Brain pericyte (primary cell): Measurements from ENCODE around the gene AMACR.

Experiments
- DNase-seq: peaks from one replicate; pipeline ENCODE4 v3.0.0-alpha.2; 2012; ENCODE audit warnings: low read depth, low spot score

The AMACR gene

DNA sequence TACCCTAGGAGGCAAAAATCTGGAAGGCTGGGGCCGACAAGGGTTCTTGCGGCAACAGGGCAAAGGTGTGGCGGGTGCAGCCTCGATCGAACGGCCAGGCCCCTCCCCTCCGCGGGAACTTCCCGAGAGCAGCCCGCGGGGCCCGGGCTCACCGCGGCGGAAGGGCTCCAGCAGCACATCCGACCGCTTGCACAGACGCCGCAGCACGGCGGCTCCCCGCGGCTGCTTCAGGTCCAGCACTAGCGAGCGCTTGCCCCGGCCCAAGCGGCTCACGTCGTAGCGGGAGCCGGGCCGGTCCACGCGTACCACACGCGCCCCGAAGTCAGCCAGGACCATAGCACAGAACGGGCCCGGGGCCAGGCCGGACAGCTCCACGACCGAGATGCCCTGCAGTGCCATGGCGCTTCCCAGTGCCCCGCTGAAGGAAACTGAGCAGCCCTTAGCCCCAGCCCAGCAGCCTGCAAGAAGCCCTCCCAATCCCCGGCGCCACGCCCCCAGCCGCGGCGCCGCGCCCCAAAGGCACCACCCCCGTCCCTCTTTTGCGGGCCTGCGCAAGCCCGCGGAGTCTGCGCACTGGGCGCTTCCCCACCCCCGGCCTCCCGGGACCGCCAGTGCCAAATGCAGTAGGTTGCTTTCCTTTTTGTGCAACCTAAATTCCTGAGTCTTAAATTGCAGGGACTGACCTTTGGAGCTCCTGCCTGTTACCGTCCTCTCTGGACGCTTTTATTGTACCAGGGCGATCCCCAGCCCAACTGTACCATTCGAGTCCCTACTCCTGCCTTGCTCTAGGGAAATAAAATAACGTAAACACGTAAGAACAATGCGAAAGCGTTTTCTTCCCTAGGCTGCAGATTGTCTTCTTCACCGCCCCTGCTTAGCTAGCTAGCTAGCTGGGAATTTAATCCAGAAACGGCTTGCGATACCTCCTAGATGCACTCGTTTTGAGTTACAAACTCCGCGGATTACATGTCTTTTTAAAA is at the start of gene AMACR:
TSS of gene AMACR (minus strand) at position 430 of the 980 bp plus-strand sequence. CDS start at position 399, 31 bp downstream.
- peak; percentile 87 for DNase-seq

DNA sequence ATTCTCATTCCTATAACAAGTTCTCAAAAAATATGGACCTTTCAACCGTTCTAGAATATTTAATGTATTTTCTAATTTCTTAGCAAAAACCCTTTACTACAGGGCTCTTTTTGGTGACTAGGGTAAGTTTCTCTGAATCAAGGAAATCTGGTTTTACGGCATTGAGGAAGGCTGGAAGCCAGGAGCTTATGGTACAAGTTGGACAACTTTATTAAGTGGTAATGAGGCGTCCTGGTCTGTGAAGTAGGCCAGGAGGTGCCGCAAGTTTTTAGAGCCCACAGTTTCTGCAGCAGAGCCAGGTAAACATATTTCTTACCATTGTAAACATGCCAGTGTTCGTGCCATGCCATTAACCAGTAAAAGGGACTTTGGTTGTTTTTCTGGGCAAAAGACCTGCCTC is 49.7 kb upstream of the AMACR start:
- no peak for DNase-seq

DNA sequence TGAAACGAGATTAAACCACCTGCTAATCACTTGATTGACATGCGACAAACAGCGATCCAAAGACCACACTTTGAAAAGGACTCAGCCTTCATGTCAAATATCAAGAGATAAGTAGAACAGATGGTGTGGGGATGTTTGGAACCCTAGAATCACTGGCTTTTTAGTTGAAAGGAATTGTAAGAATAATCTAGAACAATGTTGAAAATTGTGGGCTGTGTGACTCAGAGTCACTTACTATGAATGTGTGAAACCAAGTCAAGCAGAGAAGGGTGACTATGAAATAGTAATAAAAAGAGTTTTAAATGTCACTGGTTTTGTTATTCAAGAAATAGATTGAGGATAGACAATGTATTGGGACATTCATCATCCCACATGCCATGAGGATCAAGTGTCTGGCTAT is 49.3 kb upstream of the AMACR start:
- DNase-seq = no peak

DNA sequence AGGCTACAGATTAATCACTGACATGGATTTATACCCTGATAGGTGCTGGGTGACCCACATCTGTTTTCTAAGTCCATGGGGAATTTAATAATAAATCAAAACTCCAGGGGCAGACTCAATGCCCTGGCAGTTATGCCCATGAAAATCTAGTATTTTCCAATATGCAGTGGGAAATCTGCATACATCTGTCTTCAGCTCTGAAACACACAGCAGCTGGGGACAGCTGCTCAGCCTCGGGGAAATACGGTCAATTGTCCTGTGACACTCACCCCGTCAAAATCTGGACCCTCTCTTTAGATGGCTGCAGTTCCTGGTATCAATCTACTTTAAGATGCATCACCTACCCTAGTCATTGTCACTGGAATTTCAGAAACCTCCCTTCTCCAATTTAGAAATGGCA is 47.8 kb upstream of the AMACR start:
- DNase-seq = no peak

DNA sequence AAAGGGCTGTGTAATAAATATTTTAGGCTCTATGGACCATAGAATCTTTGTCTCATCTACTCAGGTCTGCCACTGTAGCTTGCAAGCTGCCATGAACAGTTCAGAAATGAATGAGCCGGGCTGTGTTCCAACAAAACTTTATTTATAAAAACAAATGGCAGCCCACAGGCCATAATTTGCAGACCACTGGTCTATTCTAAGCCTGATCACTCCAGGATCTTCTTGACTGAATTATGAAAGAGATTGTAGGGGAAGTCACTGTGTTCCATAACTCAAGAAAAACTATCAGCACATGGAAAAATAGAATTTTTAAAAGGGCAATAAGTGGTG is 46.5 kb upstream of the AMACR start:
- no peak for DNase-seq

DNA sequence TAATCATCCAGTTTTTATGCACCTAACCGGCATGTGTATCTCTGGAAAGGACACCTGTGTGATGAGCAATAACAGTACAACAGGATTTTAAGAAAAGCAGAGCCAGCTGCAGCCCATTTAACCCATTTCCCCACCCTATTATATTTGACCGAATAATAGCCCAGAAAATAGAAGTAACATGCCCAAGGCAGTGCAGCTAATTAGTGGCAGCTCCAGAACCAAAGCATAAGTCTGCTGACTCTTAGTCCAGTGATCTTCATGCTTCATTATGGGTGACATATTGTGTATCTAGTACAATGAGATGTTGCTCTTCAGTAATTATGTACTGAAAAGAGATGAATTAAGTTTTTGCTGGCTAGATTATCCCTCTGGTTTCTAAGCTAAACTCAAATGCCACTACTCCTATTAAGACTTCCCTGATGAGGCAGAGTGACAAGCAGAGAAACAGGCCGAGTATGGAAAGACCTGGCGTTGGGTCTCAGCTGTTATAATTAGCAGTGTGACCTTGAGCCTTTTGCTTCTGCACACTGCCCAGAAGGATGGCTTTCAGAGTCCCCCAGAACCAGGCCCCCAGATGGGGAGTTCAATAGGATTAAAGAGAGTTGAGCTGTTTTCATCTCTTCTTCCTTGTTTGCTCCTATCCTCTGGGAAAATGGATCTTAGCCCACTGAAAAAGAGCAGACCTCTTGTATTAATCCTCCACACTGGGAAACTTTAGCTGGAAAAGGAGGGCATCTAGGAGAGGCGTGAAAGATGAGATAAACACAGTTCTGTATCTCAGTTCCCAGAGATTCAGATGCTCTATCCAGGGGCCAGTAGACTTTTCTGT is 45.9 kb upstream of the AMACR start:
- DNase-seq = no peak

DNA sequence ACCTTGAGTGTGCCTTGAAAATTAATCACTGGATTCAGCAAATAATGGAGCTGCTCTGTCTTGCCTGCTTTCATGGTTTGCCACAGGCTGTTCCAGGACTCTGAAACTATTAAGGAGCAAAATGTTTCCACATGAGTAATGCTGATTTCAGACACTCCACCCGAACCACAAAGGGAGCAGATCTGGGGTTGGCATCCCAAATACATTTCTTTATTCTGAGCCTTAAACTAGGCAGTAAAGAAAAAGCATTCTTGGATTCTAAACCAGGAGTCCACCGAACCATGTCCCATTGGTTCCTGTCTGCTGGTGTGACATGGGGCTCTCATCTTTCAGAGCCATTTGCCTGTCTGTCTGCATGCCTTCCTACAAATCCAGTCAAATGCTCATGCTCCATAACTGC is 45.3 kb upstream of the AMACR start:
- DNase-seq = no peak

DNA sequence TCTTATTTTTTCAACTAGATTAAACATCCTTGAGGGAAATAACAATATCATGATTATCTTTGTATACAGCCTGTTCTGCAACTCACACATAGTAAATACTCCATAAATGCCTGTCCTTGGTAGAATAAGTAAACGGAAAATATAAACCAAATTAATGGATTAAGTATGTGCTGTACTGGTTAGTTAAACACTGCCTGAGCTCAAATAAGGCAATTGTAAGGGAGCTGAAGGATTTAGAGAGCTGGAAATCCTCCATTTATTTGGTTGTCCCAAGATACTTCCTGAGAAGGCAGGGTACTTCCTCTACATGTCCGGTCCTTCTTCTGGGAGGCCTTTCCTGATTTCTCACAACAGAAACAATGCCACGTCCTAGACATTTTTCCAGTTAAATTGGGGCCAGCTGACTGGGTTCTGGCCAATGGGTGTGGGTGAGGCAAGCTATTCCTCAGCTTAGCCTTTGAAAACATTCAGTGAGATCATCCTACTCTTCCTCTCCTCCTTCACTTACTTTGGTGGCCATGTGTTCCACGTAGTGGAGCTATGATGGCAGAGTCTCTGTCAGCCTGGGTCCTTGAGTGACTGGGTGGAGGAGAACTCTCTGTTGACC is 43.6 kb upstream of the AMACR start:
- DNase-seq = no peak

DNA sequence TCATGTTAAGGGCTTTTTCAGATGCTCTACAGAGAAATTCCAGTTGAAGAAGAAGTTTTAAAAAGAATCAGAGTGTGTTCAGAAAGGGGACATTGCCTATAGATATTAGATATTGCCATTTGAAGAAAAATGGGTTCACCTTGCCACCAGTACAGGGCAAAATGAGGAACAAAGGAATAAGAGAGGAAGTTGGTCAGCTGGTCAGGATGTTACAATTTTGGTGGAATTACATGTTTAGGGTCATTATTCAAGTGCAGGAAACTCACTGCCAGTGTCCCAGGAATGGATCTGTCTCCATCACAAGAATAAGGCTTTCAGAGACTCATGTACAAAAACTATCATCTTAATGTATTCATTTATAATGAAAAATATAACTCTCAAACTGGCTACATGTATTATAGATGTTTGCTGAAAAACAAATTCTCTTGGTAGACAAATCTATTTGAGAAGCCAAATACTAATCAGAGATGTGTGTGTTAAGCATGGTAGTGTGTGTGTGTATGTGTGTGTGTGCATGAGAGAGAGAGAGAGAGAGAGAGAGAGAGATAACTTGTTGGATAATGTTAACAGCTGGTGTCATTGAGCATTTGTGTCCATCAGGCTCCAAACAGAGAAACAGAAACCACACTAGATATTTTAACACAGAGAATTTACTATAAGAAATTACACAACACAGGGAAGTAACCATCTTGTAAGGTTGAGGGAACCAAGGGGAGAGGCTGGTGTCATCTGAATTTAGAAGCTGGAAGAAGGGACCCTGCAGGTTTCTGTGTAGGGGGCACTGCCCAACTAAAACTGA is 40.1 kb upstream of the AMACR start:
- no peak for DNase-seq

DNA sequence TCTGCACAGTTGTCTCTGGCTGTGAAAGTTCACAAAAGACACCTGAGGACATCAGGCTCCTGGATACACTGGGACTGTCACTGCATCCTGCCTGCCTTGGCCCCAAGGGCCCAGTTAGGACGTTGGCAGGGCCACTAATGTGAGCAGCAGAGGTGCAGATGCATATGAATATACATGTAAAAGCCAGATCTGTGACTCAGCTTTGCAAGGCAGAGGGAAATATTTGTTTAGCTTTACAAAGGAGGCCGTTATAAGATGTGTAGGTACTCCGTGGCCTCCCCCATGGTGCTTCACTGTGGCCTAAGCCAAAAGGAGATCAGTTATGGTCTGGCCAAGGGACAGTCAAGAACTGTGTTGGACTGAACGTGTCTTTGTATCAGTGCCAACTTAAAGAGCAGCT is 39.3 kb upstream of the AMACR start:
- DNase-seq = no peak

DNA sequence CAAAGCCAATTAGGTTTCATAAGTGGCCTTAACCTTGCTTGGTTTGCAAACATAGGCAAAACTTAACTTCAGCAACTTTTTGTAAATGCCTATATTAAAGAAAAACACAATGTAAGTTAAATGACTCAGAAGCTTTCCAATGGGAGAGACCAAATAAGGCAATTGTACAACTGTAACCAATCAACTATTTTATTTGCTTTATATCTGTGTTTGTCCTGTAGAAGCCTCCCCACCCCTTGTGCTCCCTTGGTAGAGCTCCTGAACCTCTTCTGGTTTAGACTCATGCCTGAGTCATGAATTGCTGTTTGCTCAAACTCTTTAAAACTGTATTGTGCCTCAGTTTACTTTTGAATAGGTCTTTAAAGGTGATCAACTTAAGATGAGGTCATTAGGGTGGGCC is 38.1 kb upstream of the AMACR start:
- no peak for DNase-seq

DNA sequence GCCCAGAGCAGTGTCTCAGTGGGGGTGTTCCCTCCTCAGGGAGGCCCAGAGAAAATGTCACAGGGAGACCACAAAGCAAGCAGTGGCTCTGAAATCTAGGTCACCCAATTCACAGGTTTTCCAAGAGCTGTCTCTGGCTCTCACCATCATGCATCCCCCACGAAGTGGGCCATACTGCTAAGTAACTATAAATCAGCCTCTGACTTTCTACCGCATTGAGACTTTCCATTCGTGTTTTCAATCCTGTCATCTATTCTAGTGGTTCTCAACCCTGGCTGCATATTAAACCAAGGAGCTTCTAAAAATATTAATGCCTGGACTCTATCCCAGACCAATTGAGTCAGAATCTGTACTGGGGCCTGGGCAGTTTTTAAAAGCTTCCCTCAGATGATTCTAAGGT is 37.2 kb upstream of the AMACR start:
- DNase-seq = no peak

DNA sequence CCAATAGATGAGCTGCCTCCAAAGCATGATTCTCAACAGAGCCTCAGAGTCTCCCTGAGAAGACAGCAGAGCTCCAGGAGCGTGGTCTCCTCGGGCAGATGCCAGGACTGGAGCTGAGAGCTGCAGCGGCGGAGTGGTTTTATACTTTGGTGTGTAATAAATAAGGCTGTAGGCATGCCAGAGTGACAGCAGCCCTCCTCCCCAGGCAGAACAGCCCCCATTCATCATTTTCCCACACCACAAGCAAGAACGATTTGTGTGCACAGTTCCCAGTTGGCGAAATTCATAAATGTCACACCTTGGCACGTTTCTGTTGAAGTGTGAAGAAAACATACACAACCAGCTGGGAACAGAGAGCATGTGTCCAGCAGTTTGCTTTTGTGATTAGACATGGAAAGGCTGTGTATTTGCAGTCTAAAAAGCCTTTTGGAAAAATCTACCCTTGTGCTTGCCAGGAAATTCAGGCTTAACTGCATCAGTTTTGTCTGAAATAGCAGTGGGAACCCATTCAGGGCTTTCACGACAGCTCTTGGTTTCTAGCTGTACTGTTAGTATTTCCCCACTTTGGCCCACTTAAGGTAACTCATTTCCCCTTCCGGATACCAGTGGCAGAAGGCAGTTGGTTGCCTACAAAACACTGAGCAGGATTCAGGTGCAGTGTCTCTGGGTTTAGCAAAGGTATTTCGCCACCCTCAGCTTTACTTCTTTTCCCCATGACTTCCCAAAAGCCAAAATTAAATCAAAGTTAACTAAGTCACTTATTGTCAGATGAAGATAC is 35.4 kb upstream of the AMACR start, which contains the start of gene C1QTNF3:
TSS of gene C1QTNF3 (minus strand) at position 115 of the 778 bp plus-strand sequence. CDS start at position 27, 88 bp downstream.
- no peak for DNase-seq

DNA sequence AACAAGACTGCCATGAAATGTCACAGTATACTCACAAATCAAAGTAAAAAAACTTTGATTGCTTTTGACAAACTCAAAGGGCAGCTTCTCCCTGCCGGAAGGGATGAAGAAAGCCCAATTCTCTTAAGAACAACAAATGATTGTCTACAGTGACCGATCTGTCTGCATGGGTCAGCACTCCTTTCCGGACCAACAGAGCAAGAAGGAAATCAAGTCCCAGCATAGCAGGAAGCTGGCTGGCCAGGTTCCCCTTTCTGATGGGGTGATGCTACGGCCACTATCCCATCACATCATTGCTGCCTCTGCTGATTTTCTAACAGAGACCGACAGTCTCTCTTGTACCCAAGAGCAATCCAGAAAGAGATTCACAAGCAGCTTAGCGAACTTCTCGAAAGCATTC is 34.5 kb upstream of the AMACR start:
- no peak for DNase-seq

DNA sequence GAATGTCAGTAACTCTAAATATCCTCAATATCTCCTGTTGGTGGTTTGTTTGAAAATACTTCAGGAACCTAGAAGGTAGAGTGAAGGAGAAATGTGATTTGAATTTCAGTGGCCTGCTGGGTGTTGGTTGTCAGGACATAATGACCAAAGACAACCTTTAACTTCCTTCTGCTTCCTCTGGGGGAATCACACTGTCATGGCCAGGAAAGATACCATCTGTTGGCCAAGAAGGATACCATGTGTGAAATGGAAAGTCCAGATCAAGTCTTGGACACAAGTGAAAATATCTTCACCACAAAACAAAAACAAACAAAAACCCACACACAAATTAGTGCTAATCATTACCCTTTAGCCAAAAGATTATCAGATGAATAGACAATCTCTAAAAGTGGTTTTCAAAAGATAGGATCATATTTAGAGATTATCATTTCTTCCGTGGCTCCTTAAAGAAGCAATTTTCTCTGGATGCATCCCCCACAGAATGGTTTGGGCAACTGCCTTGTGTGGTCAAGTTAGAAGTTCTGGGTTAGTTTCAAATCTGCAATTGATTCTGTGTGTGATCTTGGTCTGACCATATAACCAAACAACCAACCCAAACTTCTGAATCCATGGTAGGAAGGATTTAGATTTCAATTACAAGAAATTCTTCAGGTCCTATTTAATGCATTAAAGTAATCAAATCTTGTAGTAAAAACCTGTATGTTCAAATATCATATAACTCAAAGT is 33.6 kb upstream of the AMACR start:
- DNase-seq = no peak

DNA sequence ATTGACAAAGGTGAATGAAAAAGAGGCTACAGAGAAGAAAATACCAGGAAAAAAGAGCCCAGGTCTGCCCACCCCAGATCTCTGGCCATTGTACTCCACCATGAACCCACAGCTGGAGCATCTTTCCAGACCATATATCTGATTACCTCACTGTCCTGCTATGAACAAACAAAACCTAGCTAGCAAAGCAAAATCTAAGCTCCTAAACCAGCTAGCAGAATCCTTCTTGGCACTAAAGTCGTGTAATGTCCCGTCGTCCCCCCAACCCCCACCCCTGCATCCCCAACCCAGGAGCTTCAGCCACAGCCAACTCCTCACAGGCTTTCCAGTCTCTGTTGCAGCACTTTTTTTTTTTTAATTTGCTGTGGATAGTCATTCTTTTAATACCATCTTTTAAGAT is 32.6 kb upstream of the AMACR start:
- no peak for DNase-seq

DNA sequence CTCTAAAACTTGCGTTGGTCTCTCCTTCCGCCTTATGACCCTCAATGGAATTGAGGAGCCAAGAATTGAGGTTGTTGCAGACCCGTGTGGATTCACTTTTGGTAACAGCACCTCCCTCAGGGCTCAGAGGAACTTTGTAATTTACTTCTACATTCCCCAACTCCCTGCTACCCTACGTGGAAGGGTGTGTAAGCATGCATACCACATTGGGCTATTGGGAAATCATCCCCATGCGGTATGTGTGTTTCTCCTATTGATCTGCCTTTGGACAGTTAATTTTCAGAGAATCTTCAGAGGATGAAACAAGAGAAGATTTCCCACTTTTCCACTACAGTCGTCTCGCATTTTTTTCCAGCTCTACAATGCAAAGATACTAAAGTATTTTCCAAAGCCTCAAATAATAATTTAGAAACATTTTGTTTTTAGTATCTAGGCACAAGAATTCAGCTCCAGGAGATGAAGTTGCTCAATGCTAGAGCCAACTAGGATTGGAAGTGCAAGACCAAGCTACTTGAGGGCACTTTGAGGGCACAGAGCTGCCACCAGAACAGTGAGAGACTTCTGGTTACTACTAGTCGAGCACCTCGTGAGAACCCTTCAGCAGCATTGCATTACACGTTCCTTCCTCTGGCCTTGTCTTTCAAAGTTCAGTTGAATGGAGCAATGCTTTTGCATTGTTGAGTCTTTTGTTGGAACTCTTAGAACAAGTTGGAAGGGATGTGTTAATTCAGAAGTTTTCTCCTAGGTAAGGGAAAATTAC is 31.7 kb upstream of the AMACR start:
- no peak for DNase-seq

DNA sequence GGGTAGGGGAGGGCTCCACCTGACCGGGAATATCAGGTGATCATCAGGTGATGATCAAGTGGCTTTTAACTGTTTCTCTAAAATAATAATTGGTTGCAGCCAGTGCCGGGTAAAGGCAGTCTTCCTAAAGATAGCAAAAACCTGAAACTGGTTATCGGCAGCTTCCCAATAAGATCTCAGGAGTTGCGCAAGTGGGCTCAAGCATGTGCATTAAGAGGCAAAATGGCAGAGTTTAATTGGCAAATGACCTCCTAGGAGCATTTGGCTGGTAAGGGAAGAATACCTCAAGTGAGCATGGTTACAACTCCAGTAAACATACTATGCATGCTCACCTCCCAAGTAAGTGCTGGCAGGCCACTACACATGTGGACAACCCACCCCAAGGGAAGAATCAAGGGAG is 31.0 kb upstream of the AMACR start:
- DNase-seq = no peak

DNA sequence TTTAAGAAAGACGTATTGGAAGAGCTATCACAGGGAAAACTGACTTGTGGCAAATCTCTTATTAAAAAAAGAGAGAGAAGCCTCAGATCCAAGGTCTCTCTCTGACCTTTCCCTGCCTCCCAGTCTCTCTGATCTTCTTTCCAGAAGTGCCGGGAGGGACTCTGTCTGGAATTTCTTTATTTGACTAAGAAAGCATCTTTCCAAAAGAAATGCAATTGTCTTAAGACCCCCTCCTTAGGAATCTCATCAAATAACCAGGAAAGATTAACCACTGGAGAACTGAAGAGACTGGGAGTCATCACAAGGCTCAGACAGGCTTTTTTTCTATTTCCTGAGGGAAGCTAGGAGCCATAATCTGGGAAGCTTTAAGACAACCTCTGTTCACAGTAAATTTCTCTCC is 30.5 kb upstream of the AMACR start:
- DNase-seq = no peak
